ENCODE results near the gene SMS.

The SMS gene

GRCh38 chrX:21989384-21989783 lies 48.9 kb downstream of the SMS start:
- Histone ChIP-seq H4K20me1 (ENCODE audit: insufficient read depth, low read length) (no peaks in the 10 kb centered on the region), H3K9me3 (replicated peaks; ENCODE audit: insufficient read depth, low read length) (no peaks in the 10 kb centered on the region), H3K9me2 (replicated peaks; ENCODE audit: insufficient read depth, low read length) (no peaks in the 10 kb centered on the region), H3K4me2 (ENCODE audit: low read depth, low read length) (no peak overlapping the region), H2AFZ (ENCODE audit: low read length) (no peak overlapping the region), H3K36me3 (replicated peaks; ENCODE audit: insufficient read depth, low read length) (no peaks in the 10 kb centered on the region), H3K4me1 (ENCODE audit: low read length) (no peaks in the 10 kb centered on the region), H3K4me3 (ENCODE audit: low read length) (no peak overlapping the region), H3K79me2 (ENCODE audit: low read length) (no peaks in the 10 kb centered on the region), H3F3A (ENCODE audit: insufficient read depth, low read length) (no peaks in the 10 kb centered on the region), H3K27ac (ENCODE audit: low read length) (no peak overlapping the region), H3K9ac (ENCODE audit: low read length) (no peak overlapping the region), H3K27me3 (replicated peaks; ENCODE audit: insufficient read depth, low read length) (no peaks in the 10 kb centered on the region)
- DNase-seq, result no peak
- TF ChIP-seq EZH2 (optimal IDR thresholded peaks at IDR 0.05; ENCODE audit: low read depth, low read length) (no peak), CTCF (IDR thresholded peaks at IDR 0.05; ENCODE audit: low read length) (no peak), EZH2phosphoT487 (IDR thresholded peaks at IDR 0.05; ENCODE audit: low read length) (no peak)

GRCh38 chrX:21990832-21991231 lies 50.3 kb downstream of the SMS start:
- H2AFZ ChIP-seq (ENCODE audit: low read length), result no peak overlapping the region
- H3K9ac ChIP-seq (ENCODE audit: low read length), result no peak overlapping the region
- no peaks in the 10 kb centered on the region for H3K4me1 ChIP-seq (ENCODE audit: low read length)
- no peaks in the 10 kb centered on the region for H3K27me3 ChIP-seq (replicated peaks; ENCODE audit: insufficient read depth, low read length)
- no peak for DNase-seq
- H3K4me2 ChIP-seq (ENCODE audit: low read depth, low read length), result no peak overlapping the region
- H3K9me2 ChIP-seq (replicated peaks; ENCODE audit: insufficient read depth, low read length), result no peaks in the 10 kb centered on the region
- H3K79me2 ChIP-seq (ENCODE audit: low read length), result no peaks in the 10 kb centered on the region
- H3K36me3 ChIP-seq (replicated peaks; ENCODE audit: insufficient read depth, low read length), result no peaks in the 10 kb centered on the region
- no peak overlapping the region for H3K27ac ChIP-seq (ENCODE audit: low read length)
- H4K20me1 ChIP-seq (ENCODE audit: insufficient read depth, low read length), result no peaks in the 10 kb centered on the region
- no peak overlapping the region for H3K4me3 ChIP-seq (ENCODE audit: low read length)
- H3F3A ChIP-seq (ENCODE audit: insufficient read depth, low read length), result no peaks in the 10 kb centered on the region
- no peak for TF ChIP-seq EZH2 (optimal IDR thresholded peaks at IDR 0.05; ENCODE audit: low read depth, low read length)
- no peak for TF ChIP-seq CTCF (IDR thresholded peaks at IDR 0.05; ENCODE audit: low read length)
- H3K9me3 ChIP-seq (replicated peaks; ENCODE audit: insufficient read depth, low read length), result no peaks in the 10 kb centered on the region

DNA sequence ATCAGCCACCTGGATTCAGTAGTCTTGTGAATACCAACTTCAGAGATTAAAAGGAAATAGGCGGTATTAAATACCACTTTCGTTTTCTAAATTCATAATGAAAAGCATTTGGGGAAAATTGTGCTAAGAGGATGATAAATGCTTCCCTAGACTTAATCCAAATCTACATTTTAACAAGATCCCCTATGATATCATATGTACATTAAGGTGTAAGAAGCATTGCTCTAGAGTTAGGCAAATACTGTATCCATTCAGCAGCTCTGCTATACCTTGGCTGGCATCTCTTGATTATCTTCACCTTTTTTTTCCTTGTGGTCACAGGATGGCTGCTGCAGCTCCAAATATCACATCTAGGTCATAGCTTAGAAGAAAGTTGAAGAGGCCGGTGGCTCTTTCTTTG lies 51.0 kb downstream of the SMS start:
- H2AFZ ChIP-seq (ENCODE audit: low read length), result no peak overlapping the region
- no peak for TF ChIP-seq CTCF (IDR thresholded peaks at IDR 0.05; ENCODE audit: low read length)
- TF ChIP-seq EZH2 (optimal IDR thresholded peaks at IDR 0.05; ENCODE audit: low read depth, low read length), result no peak
- no peak for TF ChIP-seq EZH2phosphoT487 (IDR thresholded peaks at IDR 0.05; ENCODE audit: low read length)
- H3K36me3 ChIP-seq (replicated peaks; ENCODE audit: insufficient read depth, low read length), result no peaks in the 10 kb centered on the region

More for the DNA sequence above, 51.0 kb downstream of the SMS start:
- Histone ChIP-seq H3F3A (ENCODE audit: insufficient read depth, low read length) (no peaks in the 10 kb centered on the region), H3K9me3 (replicated peaks; ENCODE audit: insufficient read depth, low read length) (no peaks in the 10 kb centered on the region), H3K4me2 (ENCODE audit: low read depth, low read length) (no peak overlapping the region), H3K9me2 (replicated peaks; ENCODE audit: insufficient read depth, low read length) (no peaks in the 10 kb centered on the region), H3K79me2 (ENCODE audit: low read length) (no peaks in the 10 kb centered on the region), H3K9ac (ENCODE audit: low read length) (no peak overlapping the region), H4K20me1 (ENCODE audit: insufficient read depth, low read length) (no peaks in the 10 kb centered on the region), H3K27me3 (replicated peaks; ENCODE audit: insufficient read depth, low read length) (no peaks in the 10 kb centered on the region), H3K27ac (ENCODE audit: low read length) (no peak overlapping the region), H3K4me3 (ENCODE audit: low read length) (no peak overlapping the region), H3K4me1 (ENCODE audit: low read length) (no peaks in the 10 kb centered on the region)
- DNase-seq, result no peak
